ENCODE results near the gene SNRPA1.

DNA sequence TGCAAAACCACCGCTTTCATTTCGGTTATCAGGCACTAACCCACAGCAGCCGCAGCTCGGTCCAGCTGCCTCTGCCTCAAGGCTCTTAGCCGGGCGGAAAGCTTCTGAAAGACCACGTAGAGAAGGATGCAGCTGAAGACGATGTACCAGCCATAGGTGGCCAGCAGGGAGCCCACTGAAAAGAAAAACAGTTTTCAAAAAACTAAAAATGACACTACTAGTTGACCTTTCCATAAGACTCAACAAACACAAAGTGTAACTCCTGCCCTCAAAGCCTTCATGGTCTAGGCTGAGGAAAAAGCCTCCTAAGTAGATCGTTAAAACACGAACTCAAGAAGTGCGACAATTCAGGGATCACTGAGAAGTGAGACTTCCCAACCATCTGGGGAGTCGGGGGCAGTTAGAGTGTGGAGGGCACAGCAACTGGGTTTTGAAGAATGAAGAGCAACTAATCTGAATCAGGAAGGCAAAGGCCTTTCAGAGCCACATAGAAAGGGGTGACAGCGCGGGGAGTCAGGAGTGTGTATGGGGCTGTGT, 18.5 kb downstream of the SNRPA1 start:
- TF ChIP-seq TAF1 (IDR thresholded peaks at IDR 0.05; ENCODE audit: borderline replicate concordance, low read depth, low read length) (no peak), POLR2A (IDR thresholded peaks at IDR 0.05; ENCODE audit: low read depth, low read length) (no peak)
